Measurements from ENCODE around the gene ZNF467.

Gene ZNF467

GRCh38 chr7:149773446-149774236 is at the start of gene ZNF467:
Gene ZNF467, minus strand, starts transcription at chr7:149773588. Its CDS starts 2,556 bp downstream, at chr7:149771032.
- H3K4me3 ChIP-seq = peak within 1 kb of the TSS; percentile 76
- H3K27ac ChIP-seq = peak within 1 kb of the TSS; percentile 50 to 84
- TF ChIP-seq CTCF (IDR thresholded peaks at IDR 0.05) = no peak
- DNase-seq (ENCODE audit: low spot score) = no peak

- no peak for TF ChIP-seq CTCF (IDR thresholded peaks at IDR 0.05)
- DNase-seq (ENCODE audit: low spot score) = no peak
- Histone ChIP-seq H3K4me3 (no peak overlapping the region), H3K27ac (no peak overlapping the region)
These were observed 49.1 kb upstream of the ZNF467 start for GRCh38 chr7:149822353-149822943.

- no peak overlapping the region for H3K4me3 ChIP-seq
- no peak overlapping the region for H3K27ac ChIP-seq
- no peak for TF ChIP-seq CTCF (IDR thresholded peaks at IDR 0.05)
- no peak for DNase-seq (ENCODE audit: low spot score)
These were observed 48.1 kb upstream of the ZNF467 start for GRCh38 chr7:149821191-149822148.

GRCh38 chr7:149820622-149821190 is 47.3 kb upstream of the ZNF467 start:
- TF ChIP-seq CTCF (IDR thresholded peaks at IDR 0.05) = no peak
- H3K4me3 ChIP-seq = no peak overlapping the region
- no peak for DNase-seq (ENCODE audit: low spot score)
- H3K27ac ChIP-seq = no peak overlapping the region

GRCh38 chr7:149819961-149820340 is 46.6 kb upstream of the ZNF467 start:
- Histone ChIP-seq H3K4me3 (no peak overlapping the region), H3K27ac (no peak overlapping the region)
- no peak for TF ChIP-seq CTCF (IDR thresholded peaks at IDR 0.05)
- no peak for DNase-seq (ENCODE audit: low spot score)

- H3K4me3 ChIP-seq = no peak overlapping the region
- DNase-seq (ENCODE audit: low spot score) = no peak
- no peak for TF ChIP-seq CTCF (IDR thresholded peaks at IDR 0.05)
These were observed 46.0 kb upstream of the ZNF467 start for GRCh38 chr7:149819141-149819960.

More at GRCh38 chr7:149819141-149819960, 46.0 kb upstream of the ZNF467 start:
- no peak overlapping the region for H3K27ac ChIP-seq

All from coronary artery (tissue), 2 donors.